Tibial artery (tissue), 4 donors: Measurements from ENCODE around the gene TESK2.

Experiments used
- DNase-seq, 2 donors: peaks; one replicate each; pipeline ENCODE4 v3.0.0-alpha.2; 2019
- H3K27ac ChIP-seq, 2 donors: fragments of 200-600 bp; sonication (generic) in 1 of 2; 1 replicate in 1 of 2; 2 replicates in 1 of 2; pipeline ENCODE4 v1.5.1; 2018 to 2019; ENCODE audit warnings: mild to moderate bottlenecking in 1 of 2
- H3K27me3 ChIP-seq, 2 donors: fragments of 200-600 bp; sonication (generic) in 1 of 2; one replicate each; pipeline versions ENCODE4 v1.5.1 to v1.6.0; 2016 to 2019
- H3K36me3 ChIP-seq, 3 donors: fragments of 200-600 bp; sonication (generic) in 2 of 3; one replicate each; pipeline ENCODE4 v1.5.1; 2016 to 2019; ENCODE audit warnings: mild to moderate bottlenecking in 2 of 3
- H3K4me1 ChIP-seq, 4 donors: fragments of 200-600 bp; sonication (generic) in 2 of 4; 1 replicate in 3 of 4; 2 replicates in 1 of 4; pipeline ENCODE4 v1.5.1; 2016 to 2019
- H3K4me3 ChIP-seq, 2 donors: fragments of 200-600 bp; sonication (generic) in 1 of 2; 1 replicate in 1 of 2; 2 replicates in 1 of 2; pipeline ENCODE4 v1.5.1; 2018 to 2019; ENCODE audit warnings: mild to moderate bottlenecking in 2 of 2
- H3K9me3 ChIP-seq, 3 donors: fragments of 200-600 bp; sonication (generic) in 1 of 3; one replicate each; pipeline ENCODE4 v1.5.1; 2016 to 2019
- CTCF ChIP-seq, 2 experiments: fragments of 200-600 bp in 1 of 2; fragments of 450-650 bp in 1 of 2; IDR thresholded peaks; one replicate each; pipeline ENCODE4 v1.5.1; 2017 to 2019; ENCODE audit warnings: antibody characterized with exemption in 2 of 2, mild to moderate bottlenecking in 1 of 2, moderate library complexity in 1 of 2
- intact Hi-C: fragments of 100-400 bp; cut with DNase I; formaldehyde crosslinking; loops from one replicate; pipeline ENCODE4 v1.15.0; 2023; ENCODE audit warnings: low total_unique reads

TESK2 gene

GRCh38 chr1:45407629-45408287 is 83.2 kb downstream of the TESK2 start:
- H3K36me3 ChIP-seq: no peaks in the 10 kb centered on the region
- H3K27me3 ChIP-seq: no peaks in the 10 kb centered on the region
- intact Hi-C loops: no loop called here
- no peaks in the 10 kb centered on the region for H3K4me1 ChIP-seq
- H3K27ac ChIP-seq: no peak overlapping the region
- no peaks in the 10 kb centered on the region for H3K9me3 ChIP-seq
- H3K4me3 ChIP-seq: no peak overlapping the region
- DNase-seq: no peak
- TF ChIP-seq CTCF (IDR thresholded peaks at IDR 0.05): no peak

- Histone ChIP-seq H3K4me3 (no peak overlapping the region), H3K4me1 (no peaks in the 10 kb centered on the region), H3K9me3 (no peaks in the 10 kb centered on the region), H3K36me3 (no peaks in the 10 kb centered on the region), H3K27me3 (no peaks in the 10 kb centered on the region), H3K27ac (no peak overlapping the region)
- no peak for TF ChIP-seq CTCF (IDR thresholded peaks at IDR 0.05)
- intact Hi-C loops: no loop called here
- DNase-seq: no peak
Measured at GRCh38 chr1:45405636-45406035, 85.3 kb downstream of the TESK2 start.

DNA sequence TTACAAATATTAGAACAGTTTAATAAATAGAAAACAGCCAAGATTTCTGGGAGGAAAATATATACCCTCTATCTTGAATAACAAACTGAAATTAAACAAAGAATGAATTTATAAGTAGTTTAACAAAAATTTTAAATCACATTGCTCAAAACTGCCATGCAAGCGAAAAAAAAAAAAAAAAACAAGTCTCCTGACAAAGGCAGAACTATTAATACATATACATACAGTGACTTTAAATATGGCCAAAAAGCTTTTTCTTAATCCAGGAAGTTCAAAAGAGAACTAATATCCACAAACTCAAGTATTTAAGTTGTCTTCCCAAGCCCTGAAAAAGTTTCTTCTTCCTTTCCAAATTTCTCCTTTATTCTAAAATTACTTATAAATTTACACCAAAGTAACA is 87.2 kb downstream of the TESK2 start:
- Histone ChIP-seq H3K4me1 (no peaks in the 10 kb centered on the region), H3K9me3 (no peaks in the 10 kb centered on the region), H3K4me3 (no peak overlapping the region), H3K27me3 (no peaks in the 10 kb centered on the region), H3K27ac (no peak overlapping the region), H3K36me3 (no peaks in the 10 kb centered on the region)
- no peak for DNase-seq
- intact Hi-C loops: no loop called here
- TF ChIP-seq CTCF (IDR thresholded peaks at IDR 0.05): no peak

GRCh38 chr1:45403298-45403697 is 87.7 kb downstream of the TESK2 start:
- H3K9me3 ChIP-seq: no peaks in the 10 kb centered on the region
- no peak overlapping the region for H3K4me3 ChIP-seq
- intact Hi-C loops: no loop called here
- no peak overlapping the region for H3K27ac ChIP-seq
- H3K27me3 ChIP-seq: no peaks in the 10 kb centered on the region
- no peaks in the 10 kb centered on the region for H3K4me1 ChIP-seq
- no peaks in the 10 kb centered on the region for H3K36me3 ChIP-seq
- no peak for TF ChIP-seq CTCF (IDR thresholded peaks at IDR 0.05)
- DNase-seq: no peak

GRCh38 chr1:45401524-45401923 is 89.4 kb downstream of the TESK2 start:
- intact Hi-C loops: no loop called here
- H3K27ac ChIP-seq: no peak overlapping the region
- no peaks in the 10 kb centered on the region for H3K9me3 ChIP-seq
- no peaks in the 10 kb centered on the region for H3K36me3 ChIP-seq
- H3K27me3 ChIP-seq: no peaks in the 10 kb centered on the region
- no peak for TF ChIP-seq CTCF (IDR thresholded peaks at IDR 0.05)
- H3K4me1 ChIP-seq: no peaks in the 10 kb centered on the region
- no peak for DNase-seq
- no peak overlapping the region for H3K4me3 ChIP-seq

DNA sequence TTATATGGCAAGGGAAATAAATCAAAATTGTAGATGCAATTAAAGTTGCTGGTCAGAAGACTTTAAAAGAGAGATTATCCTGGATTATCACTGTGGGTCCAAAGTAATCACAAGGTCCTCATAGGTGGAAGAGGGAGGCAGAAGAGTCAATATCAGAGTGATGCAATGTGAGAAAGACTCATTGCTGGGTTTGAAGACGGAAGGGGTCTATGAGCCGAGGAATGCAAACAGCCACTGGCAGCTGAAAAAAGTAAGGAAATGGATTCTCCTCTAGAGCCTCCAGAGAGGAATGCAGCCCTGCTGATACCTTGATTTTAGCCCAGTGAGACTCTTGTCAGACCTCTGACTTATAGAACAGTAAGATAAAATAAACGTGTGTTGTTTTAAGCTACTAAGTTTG is 90.9 kb downstream of the TESK2 start:
- TF ChIP-seq CTCF (IDR thresholded peaks at IDR 0.05): no peak
- no peak overlapping the region for H3K4me3 ChIP-seq
- intact Hi-C loops: no loop called here
- H3K27ac ChIP-seq: no peak overlapping the region
- H3K36me3 ChIP-seq: no peaks in the 10 kb centered on the region
- H3K9me3 ChIP-seq: no peaks in the 10 kb centered on the region
- no peak for DNase-seq
- H3K27me3 ChIP-seq: no peaks in the 10 kb centered on the region
- H3K4me1 ChIP-seq: no peaks in the 10 kb centered on the region
